NT2/D1 (cell line): ENCODE results near the gene NCS1.

Experiments used
- DNase-seq: peaks from one replicate; pipeline ENCODE4 v3.0.0-alpha.2; 2011; ENCODE audit warnings: low read depth, low spot score
- H3K27me3 ChIP-seq: 2 replicates; pipeline ENCODE4 v1.6.0; 2011; ENCODE audit warnings: mild to moderate bottlenecking; ENCODE audit not compliant: insufficient read length, insufficient read depth
- H3K36me3 ChIP-seq: 2 replicates; pipeline ENCODE4 v1.6.1; 2011; ENCODE audit warnings: mild to moderate bottlenecking, low read length, mixed read lengths; ENCODE audit not compliant: insufficient read depth, insufficient read length
- H3K4me1 ChIP-seq: 2 replicates; pipeline ENCODE4 v1.5.1; 2011; ENCODE audit not compliant: insufficient read depth, insufficient read length
- H3K4me3 ChIP-seq: 2 replicates; pipeline ENCODE4 v1.5.1; 2011; ENCODE audit warnings: low read depth; ENCODE audit not compliant: insufficient read length
- H3K9ac ChIP-seq: 2 replicates; pipeline ENCODE4 v1.6.0; 2011; ENCODE audit warnings: low read depth; ENCODE audit not compliant: insufficient read length
- H3K9me3 ChIP-seq: 2 replicates; pipeline ENCODE4 v1.5.1; 2011; ENCODE audit warnings: mild to moderate bottlenecking, low read length; ENCODE audit not compliant: insufficient read depth
- SUZ12 ChIP-seq: IDR thresholded peaks from 2 replicates; pipeline ENCODE4 v1.6.1; 2011; ENCODE audit not compliant: insufficient read length, insufficient read depth; ENCODE audit errors: extremely low read depth
- YY1 ChIP-seq: IDR thresholded peaks from 2 replicates; pipeline ENCODE4 v1.6.1; 2011; ENCODE audit not compliant: insufficient read length, insufficient read depth
- ZNF274 ChIP-seq: IDR thresholded peaks from 2 replicates; pipeline ENCODE4 v1.6.1; 2011; ENCODE audit warnings: mild to moderate bottlenecking, low read depth, low read length

Gene NCS1

DNA sequence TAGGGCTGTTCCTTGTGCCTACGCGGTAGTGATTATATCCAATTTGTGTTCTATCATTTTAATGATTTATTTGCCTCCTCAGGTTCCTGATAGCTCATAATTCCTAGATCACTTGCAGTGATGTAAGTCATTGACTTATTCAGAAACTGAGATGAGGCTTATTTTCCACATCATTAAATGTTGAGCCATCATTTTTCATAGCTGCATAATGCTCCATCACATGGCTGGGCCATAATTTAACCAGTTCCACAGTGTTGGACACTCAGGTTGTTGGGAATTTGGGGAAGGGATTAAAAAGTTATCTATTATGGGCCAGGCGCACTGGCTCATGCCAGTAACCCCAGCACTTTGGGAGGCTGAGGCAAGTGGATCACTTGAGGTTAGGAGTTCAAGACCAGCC, 57.6 kb downstream of the NCS1 start:
- TF ChIP-seq YY1 (no peak), ZNF274 (no peak), SUZ12 (no peak)
- H3K4me3 ChIP-seq: no peak overlapping the region

DNA sequence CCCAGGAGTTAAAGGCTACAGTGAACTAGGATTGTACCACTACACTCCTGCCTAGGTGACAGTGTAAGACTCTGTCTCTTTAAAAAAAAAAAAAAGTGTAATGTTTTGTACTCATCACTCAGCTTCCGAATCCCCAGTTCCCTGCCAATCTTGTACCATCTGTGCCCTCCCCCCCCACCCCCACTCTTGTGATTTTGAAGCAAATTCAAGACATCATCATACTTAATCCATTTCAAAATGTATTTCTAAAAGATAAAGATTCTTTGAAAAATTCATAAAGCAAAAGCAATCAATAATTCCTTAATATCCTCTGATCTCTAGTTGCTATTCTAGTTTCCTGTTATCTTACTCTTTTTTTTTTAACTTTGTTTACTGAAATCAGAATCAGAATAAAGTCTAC, 58.4 kb downstream of the NCS1 start:
- TF ChIP-seq YY1 (no peak), SUZ12 (no peak), ZNF274 (no peak)
- no peak for DNase-seq
- no peak overlapping the region for H3K4me3 ChIP-seq
- H3K36me3 ChIP-seq: peaks cover 68% of the 10 kb centered on the region
- H3K4me1 ChIP-seq: peaks cover 16% of the 10 kb centered on the region
- no peaks in the 10 kb centered on the region for H3K27me3 ChIP-seq
- peaks cover 7% of the 10 kb centered on the region; the same call in 1 of the 2 replicates for H3K9me3 ChIP-seq
- no peak overlapping the region for H3K9ac ChIP-seq

More for the DNA sequence above, 57.6 kb downstream of the NCS1 start:
- Histone ChIP-seq H3K36me3 (peaks cover 67% of the 10 kb centered on the region), H3K27me3 (no peaks in the 10 kb centered on the region), H3K9me3 (peaks cover 7% of the 10 kb centered on the region; the same call in 1 of the 2 replicates), H3K9ac (no peak overlapping the region), H3K4me1 (peaks cover 7% of the 10 kb centered on the region)
- no peak for DNase-seq

DNA sequence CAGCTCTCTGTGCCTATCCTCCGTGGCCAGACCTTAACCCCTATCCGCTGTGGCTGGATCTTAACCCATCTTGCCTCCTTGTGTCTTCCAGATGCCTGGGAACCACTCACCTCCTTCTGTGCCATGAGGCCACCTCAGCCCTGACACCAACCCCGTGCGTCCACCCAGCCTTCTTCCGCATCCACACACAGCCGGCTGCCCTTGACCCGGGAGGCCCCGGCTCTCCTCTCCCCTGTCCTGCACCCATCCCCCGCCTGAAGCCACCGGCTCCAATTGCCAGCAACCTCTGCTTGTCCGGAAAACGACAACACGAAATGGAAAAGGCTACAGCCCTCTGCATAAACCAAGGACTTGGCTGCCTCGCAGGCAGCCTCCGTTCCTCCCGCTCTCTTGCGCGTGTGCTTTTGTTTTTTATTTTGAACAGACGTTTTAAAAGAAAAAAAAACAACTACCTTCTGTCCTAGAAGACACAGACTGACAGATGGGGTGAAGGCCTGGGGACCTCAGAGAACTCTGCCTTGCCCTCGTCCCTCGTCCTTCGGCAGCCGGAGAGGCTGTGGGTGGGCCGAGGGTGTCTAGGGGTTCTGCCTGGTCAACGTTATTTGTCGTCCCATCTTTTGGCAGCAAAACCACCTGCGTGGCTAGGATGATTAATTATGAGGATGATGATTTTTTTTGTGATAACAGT, 60.8 kb downstream of the NCS1 start:
- Histone ChIP-seq H3K36me3 (peaks cover 51% of the 10 kb centered on the region), H3K4me1 (peaks cover 23% of the 10 kb centered on the region)

DNA sequence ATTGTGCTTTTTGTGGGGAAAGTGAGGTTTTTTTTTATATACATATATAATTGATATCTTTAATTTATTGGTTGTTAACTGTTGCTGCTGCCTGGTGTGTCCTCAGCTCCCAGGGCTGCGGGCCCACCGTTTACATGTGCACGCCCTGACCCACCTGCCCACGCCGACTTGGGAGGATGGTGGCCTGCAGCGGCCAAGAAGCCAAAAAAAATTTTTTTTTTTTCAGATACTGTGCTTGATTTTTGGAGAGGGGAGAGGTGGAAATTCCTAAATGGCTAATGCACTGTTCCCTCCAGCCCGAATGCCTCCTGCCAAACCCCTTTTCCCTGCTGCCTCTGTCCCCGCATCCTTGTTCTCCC, 61.4 kb downstream of the NCS1 start:
- Histone ChIP-seq H3K9me3 (no peaks in the 10 kb centered on the region), H3K27me3 (no peaks in the 10 kb centered on the region), H3K4me1 (peaks cover 23% of the 10 kb centered on the region), H3K36me3 (peaks cover 48% of the 10 kb centered on the region), H3K4me3 (no peak overlapping the region), H3K9ac (no peak overlapping the region)
- TF ChIP-seq ZNF274: no peak
- no peak for TF ChIP-seq YY1
- no peak for TF ChIP-seq SUZ12
- DNase-seq: no peak

More for the DNA sequence above, 60.8 kb downstream of the NCS1 start:
- Histone ChIP-seq H3K9ac (no peak overlapping the region), H3K4me3 (no peak overlapping the region), H3K27me3 (no peaks in the 10 kb centered on the region), H3K9me3 (peaks cover under 1% of the 10 kb centered on the region; the same call in 1 of the 2 replicates)
- no peak for DNase-seq
- TF ChIP-seq ZNF274 (no peak), SUZ12 (no peak), YY1 (no peak)

DNA sequence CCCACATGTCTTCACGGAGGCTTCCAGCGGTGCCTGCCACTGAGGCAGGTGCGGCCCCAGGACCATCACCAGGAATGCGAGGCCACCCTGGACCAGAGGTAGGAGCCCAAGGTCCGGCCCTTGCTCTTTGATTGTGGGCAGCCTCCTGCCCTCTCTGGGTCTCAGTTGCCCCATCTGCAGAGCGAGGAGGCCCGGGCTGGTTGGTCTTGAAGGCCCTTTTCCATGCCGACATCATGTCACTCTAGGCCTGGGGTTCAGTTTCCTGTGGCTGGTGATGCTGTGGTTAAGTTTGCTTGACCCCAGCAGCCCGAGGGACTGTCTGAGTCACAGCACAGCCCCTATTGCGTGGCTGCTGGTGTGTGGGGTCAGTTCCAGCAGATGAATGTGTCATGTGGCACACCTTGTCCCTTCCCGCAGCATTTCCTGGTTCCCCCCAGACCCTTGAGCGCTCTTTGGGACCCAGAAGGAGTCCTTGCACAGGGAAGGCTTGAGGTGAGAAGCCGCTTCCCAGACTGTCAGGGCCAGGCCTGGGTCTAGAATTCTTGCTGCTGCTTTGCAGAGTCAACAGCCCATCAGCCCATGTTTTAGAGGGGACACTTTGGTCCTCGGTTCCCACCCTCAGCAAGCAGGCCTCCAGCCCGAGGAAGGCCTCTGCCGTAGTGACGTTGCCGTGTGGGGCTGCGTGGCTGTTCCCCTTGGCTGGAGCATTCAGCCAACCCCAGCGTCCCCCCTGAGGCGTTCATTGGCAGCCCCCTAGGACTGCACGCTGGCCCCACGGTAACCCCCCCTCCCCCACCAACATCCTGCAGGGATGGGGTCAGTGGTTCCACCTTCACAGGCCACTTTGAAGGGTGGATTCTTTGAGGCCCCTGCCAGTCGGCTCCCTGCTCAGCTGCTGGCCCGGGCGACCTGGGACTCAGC, 62.4 kb downstream of the NCS1 start:
- TF ChIP-seq ZNF274 (no peak), YY1 (no peak), SUZ12 (no peak)
- no peak for DNase-seq
- Histone ChIP-seq H3K36me3 (peaks cover 44% of the 10 kb centered on the region), H3K4me1 (peaks cover 30% of the 10 kb centered on the region), H3K9me3 (no peaks in the 10 kb centered on the region), H3K9ac (peak overlapping the region; percentile 3), H3K4me3 (no peak overlapping the region), H3K27me3 (no peaks in the 10 kb centered on the region)

DNA sequence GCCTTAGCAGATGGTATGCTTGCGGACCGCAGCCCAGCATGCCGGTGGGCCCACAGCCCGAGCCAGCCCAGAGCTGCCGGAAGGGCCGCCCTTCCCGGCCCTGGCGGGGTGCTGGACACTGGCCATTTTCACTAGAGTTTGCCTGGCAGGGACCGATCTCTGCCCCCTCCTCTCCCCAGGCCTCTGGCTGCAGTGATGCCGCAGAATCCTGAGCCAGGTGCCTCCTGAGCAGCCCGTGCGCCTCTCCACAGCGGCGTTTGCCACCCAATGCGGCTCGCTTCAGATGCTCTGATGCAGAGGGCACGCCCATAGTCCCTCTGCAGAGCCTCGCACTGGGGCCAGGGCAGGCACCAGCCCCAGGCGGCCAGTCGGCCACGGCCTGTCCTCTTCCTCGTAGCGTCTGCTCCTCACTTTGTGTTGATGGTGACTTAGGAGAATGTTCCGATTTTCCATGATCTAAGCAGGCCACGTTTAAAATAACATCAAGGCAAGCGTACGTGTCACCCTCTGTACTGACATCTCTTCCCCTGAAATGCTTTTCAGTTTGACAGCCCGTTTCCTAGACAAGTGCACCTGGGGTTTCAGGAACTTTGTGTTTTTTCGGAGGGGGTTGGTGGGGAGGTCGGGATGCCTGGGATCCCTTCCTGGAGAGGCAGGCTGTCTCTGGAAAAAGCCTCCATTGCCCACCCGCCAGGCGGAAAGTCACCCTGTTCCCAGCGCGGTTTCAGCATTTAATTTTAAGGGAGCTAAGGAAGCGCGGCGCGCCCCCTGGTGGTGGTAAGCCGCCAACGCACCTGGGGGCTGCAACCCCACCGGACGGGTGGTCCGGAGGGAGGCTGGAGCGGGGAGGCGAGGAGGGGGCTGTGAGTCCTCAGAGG, 63.6 kb downstream of the NCS1 start:
- H3K4me3 ChIP-seq: no peak overlapping the region
- H3K9ac ChIP-seq: no peak overlapping the region
- peaks cover 41% of the 10 kb centered on the region for H3K36me3 ChIP-seq
- TF ChIP-seq ZNF274: no peak
- TF ChIP-seq YY1: no peak
- no peak for TF ChIP-seq SUZ12
- peaks cover 37% of the 10 kb centered on the region for H3K4me1 ChIP-seq
- peak; percentile 39 for DNase-seq
- no peaks in the 10 kb centered on the region for H3K27me3 ChIP-seq
- no peaks in the 10 kb centered on the region for H3K9me3 ChIP-seq
